Measurements from ENCODE around the gene MAPK14. TPM values are rescaled to one million over a fixed set of nuclear protein-coding genes. Genes with fewer than 3 reads are reported as not detected.
A peak's percentile ranks its signal among the peaks of the same experiment; 100 is the strongest.

MAPK14 gene
- total and polyA plus RNA-seq, 9 of the 15 experiments (the other 6 are each of a cell fraction or from before 2014, with no cell fraction given), result 8.8 to 62.7 (median 35.5) TPM

- TF ChIP-seq NR1H2 (CRISPR knock-in tag; IDR thresholded peaks at IDR 0.05) (no peak), ZFP36 (IDR thresholded peaks at IDR 0.05; ENCODE audit: low read depth, low read length, partially characterized antibody) (peak; percentile 40), RB1 (IDR thresholded peaks at IDR 0.05; ENCODE audit: low read depth) (no peak), NBN (IDR thresholded peaks at IDR 0.05; ENCODE audit: low read depth) (no peak), POLR2A (conservative IDR thresholded peaks at IDR 0.05) (no peak), RBM34 (IDR thresholded peaks at IDR 0.05; ENCODE audit: borderline replicate concordance, insufficient read depth, low read length) (no peak)
- TF ChIP-seq, protein P1, sequence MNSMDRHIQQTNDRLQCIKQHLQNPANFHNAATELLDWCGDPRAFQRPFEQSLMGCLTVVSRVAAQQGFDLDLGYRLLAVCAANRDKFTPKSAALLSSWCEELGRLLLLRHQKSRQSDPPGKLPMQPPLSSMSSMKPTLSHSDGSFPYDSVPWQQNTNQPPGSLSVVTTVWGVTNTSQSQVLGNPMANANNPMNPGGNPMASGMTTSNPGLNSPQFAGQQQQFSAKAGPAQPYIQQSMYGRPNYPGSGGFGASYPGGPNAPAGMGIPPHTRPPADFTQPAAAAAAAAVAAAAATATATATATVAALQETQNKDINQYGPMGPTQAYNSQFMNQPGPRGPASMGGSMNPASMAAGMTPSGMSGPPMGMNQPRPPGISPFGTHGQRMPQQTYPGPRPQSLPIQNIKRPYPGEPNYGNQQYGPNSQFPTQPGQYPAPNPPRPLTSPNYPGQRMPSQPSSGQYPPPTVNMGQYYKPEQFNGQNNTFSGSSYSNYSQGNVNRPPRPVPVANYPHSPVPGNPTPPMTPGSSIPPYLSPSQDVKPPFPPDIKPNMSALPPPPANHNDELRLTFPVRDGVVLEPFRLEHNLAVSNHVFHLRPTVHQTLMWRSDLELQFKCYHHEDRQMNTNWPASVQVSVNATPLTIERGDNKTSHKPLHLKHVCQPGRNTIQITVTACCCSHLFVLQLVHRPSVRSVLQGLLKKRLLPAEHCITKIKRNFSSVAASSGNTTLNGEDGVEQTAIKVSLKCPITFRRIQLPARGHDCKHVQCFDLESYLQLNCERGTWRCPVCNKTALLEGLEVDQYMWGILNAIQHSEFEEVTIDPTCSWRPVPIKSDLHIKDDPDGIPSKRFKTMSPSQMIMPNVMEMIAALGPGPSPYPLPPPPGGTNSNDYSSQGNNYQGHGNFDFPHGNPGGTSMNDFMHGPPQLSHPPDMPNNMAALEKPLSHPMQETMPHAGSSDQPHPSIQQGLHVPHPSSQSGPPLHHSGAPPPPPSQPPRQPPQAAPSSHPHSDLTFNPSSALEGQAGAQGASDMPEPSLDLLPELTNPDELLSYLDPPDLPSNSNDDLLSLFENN (IDR thresholded peaks at IDR 0.05; ENCODE audit: low read depth in 2 of 2, low read length in 2 of 2), result no peak
- TF ChIP-seq, protein P2, sequence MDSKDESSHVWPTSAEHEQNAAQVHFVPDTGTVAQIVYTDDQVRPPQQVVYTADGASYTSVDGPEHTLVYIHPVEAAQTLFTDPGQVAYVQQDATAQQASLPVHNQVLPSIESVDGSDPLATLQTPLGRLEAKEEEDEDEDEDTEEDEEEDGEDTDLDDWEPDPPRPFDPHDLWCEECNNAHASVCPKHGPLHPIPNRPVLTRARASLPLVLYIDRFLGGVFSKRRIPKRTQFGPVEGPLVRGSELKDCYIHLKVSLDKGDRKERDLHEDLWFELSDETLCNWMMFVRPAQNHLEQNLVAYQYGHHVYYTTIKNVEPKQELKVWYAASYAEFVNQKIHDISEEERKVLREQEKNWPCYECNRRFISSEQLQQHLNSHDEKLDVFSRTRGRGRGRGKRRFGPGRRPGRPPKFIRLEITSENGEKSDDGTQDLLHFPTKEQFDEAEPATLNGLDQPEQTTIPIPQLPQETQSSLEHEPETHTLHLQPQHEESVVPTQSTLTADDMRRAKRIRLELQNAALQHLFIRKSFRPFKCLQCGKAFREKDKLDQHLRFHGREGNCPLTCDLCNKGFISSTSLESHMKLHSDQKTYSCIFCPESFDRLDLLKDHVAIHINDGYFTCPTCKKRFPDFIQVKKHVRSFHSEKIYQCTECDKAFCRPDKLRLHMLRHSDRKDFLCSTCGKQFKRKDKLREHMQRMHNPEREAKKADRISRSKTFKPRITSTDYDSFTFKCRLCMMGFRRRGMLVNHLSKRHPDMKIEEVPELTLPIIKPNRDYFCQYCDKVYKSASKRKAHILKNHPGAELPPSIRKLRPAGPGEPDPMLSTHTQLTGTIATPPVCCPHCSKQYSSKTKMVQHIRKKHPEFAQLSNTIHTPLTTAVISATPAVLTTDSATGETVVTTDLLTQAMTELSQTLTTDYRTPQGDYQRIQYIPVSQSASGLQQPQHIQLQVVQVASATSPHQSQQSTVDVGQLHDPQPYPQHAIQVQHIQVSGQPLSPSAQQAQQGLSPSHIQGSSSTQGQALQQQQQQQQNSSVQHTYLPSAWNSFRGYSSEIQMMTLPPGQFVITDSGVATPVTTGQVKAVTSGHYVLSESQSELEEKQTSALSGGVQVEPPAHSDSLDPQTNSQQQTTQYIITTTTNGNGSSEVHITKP (IDR thresholded peaks at IDR 0.05; ENCODE audit: partially characterized antibody), result no peak
These were observed 100.5 kb downstream of the MAPK14 start (continued) for GRCh38 chr6:36128073-36128472.
